CD4-positive, alpha-beta T cell treated with Interleukin-17A for 4 hours (primary cell): Measurements from ENCODE around the gene WDR20.
A peak's percentile ranks its signal among the peaks of the same experiment; 100 is the strongest.
"Not testable (repeated sequence)": the region's sequence is repeated elsewhere in the genome, so short reads cannot be mapped to it uniquely, and the experiment has no call there.

Experiments
- DNase-seq: peaks from one replicate; pipeline ENCODE4 v3.0.0-alpha.2; 2020; ENCODE audit warnings: mixed read lengths

The WDR20 gene

GRCh38 chr14:102172021-102172272 is 32.2 kb downstream of the WDR20 start:
- not testable (repeated sequence) for DNase-seq

- DNase-seq = not testable (repeated sequence)
These were observed 33.0 kb downstream of the WDR20 start for GRCh38 chr14:102172721-102173120.

GRCh38 chr14:102177161-102177560 is 37.5 kb downstream of the WDR20 start:
- no peak for DNase-seq

GRCh38 chr14:102178806-102179205 is 39.1 kb downstream of the WDR20 start:
- no peak for DNase-seq

GRCh38 chr14:102180248-102180998 is 40.7 kb downstream of the WDR20 start:
- no peak for DNase-seq

GRCh38 chr14:102181187-102181586 is 41.5 kb downstream of the WDR20 start:
- no peak for DNase-seq

GRCh38 chr14:102182190-102182589 is 42.5 kb downstream of the WDR20 start:
- DNase-seq = no peak

GRCh38 chr14:102182936-102183619 is 43.4 kb downstream of the WDR20 start:
- no peak for DNase-seq

GRCh38 chr14:102183886-102184285 is 44.2 kb downstream of the WDR20 start:
- DNase-seq = no peak

- no peak for DNase-seq
These were observed 44.8 kb downstream of the WDR20 start for GRCh38 chr14:102184316-102185035.

- DNase-seq = no peak
These were observed 45.7 kb downstream of the WDR20 start for GRCh38 chr14:102185360-102185759.

- no peak for DNase-seq
These were observed 47.3 kb downstream of the WDR20 start for GRCh38 chr14:102187044-102187443.

- no peak for DNase-seq
These were observed 47.9 kb downstream of the WDR20 start for GRCh38 chr14:102187568-102188001.

GRCh38 chr14:102188187-102188586 is 48.5 kb downstream of the WDR20 start:
- no peak for DNase-seq

- no peak for DNase-seq
These were observed 50.2 kb downstream of the WDR20 start for GRCh38 chr14:102189874-102190273.

GRCh38 chr14:102192840-102193502 is 53.3 kb downstream of the WDR20 start:
- no peak for DNase-seq

- DNase-seq = no peak
These were observed 55.2 kb downstream of the WDR20 start for GRCh38 chr14:102194856-102195255.

- no peak for DNase-seq
These were observed 55.7 kb downstream of the WDR20 start for GRCh38 chr14:102195446-102195845.

- no peak for DNase-seq
These were observed 56.6 kb downstream of the WDR20 start for GRCh38 chr14:102196039-102196901.

- DNase-seq = no peak
These were observed 57.2 kb downstream of the WDR20 start for GRCh38 chr14:102196902-102197230.

GRCh38 chr14:102197317-102197853 is 57.7 kb downstream of the WDR20 start:
- no peak for DNase-seq

GRCh38 chr14:102200690-102201352 is 61.1 kb downstream of the WDR20 start:
- DNase-seq = peak; percentile 34
